ENCODE measurements around the gene TEX12. TPM values are rescaled to one million over a fixed set of nuclear protein-coding genes. Genes with fewer than 3 reads are reported as not detected.
"Not testable (repeated sequence)": the region's sequence is repeated elsewhere in the genome, so short reads cannot be mapped to it uniquely, and the experiment has no call there.

TEX12 gene
- total RNA-seq, 1 donor from 2014 or later, result not detected

GRCh38 chr11:112160091-112160848 lies 6.9 kb upstream of the TEX12 start:
- TF ChIP-seq, protein P1, sequence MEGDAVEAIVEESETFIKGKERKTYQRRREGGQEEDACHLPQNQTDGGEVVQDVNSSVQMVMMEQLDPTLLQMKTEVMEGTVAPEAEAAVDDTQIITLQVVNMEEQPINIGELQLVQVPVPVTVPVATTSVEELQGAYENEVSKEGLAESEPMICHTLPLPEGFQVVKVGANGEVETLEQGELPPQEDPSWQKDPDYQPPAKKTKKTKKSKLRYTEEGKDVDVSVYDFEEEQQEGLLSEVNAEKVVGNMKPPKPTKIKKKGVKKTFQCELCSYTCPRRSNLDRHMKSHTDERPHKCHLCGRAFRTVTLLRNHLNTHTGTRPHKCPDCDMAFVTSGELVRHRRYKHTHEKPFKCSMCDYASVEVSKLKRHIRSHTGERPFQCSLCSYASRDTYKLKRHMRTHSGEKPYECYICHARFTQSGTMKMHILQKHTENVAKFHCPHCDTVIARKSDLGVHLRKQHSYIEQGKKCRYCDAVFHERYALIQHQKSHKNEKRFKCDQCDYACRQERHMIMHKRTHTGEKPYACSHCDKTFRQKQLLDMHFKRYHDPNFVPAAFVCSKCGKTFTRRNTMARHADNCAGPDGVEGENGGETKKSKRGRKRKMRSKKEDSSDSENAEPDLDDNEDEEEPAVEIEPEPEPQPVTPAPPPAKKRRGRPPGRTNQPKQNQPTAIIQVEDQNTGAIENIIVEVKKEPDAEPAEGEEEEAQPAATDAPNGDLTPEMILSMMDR (IDR thresholded peaks at IDR 0.05; ENCODE audit: unreplicated experiment), result no peak
- no peaks in the 10 kb centered on the region for H3K27me3 Mint-ChIP-seq
- no peak overlapping the region for H3K4me3 Mint-ChIP-seq (ENCODE audit: low read depth)
- peaks cover 14% of the 10 kb centered on the region for H3K4me1 Mint-ChIP-seq (ENCODE audit: low read depth)
- DNase-seq (ENCODE audit: low spot score, unreplicated experiment), result no peak
- H3K36me3 Mint-ChIP-seq (ENCODE audit: insufficient read depth), result no peaks in the 10 kb centered on the region
- no peak overlapping the region for H3K27ac Mint-ChIP-seq
- no peaks in the 10 kb centered on the region for H3K9me3 Mint-ChIP-seq (ENCODE audit: low read depth)

DNA sequence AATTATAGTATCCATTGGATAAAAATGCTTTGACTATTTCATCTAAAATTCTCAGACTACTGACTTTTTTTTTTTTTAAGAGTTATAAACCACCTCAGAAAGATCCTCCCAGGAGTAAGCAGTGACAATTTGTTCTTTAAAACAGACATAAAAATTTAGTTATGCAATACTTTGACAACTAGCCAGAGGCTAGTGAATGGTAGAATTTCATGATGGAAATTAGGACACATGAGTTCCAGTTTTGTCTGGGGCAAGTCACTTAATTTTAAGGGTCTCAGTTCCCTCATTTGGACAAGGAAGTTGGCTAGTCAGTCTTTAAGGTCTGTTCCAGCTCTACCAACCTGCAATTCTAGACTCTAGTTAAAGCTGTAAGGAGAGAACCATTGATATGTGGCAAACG lies 6.2 kb upstream of the TEX12 start:
- TF ChIP-seq, protein P1 (IDR thresholded peaks at IDR 0.05; ENCODE audit: unreplicated experiment), result no peak
- Mint-ChIP-seq H3K27me3 (no peaks in the 10 kb centered on the region), H3K4me3 (ENCODE audit: low read depth) (no peak overlapping the region), H3K9me3 (ENCODE audit: low read depth) (no peaks in the 10 kb centered on the region), H3K27ac (no peak overlapping the region), H3K4me1 (ENCODE audit: low read depth) (peaks cover 14% of the 10 kb centered on the region), H3K36me3 (ENCODE audit: insufficient read depth) (no peaks in the 10 kb centered on the region)
- DNase-seq (ENCODE audit: low spot score, unreplicated experiment), result no peak

DNA sequence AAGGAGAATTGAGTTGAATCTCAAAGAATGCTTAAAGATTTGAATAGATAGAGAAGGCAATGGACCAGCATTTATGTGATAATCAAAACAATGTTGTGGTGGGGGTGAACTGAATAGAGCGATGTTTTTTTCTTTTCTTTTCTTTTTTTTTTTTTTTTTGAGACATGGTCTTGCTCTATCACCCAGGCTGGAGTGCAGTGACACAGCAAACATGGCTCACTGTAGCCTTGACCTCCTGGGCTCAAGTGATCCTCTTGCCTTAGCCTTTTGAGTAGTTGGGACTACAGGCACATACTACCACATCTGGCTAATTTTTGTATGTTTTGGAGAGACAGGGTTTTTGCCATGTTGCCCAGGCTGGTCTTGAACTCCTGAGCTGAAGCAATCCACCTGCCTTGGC lies 5.0 kb upstream of the TEX12 start:
- H3K36me3 Mint-ChIP-seq (ENCODE audit: insufficient read depth); H3K9me3 Mint-ChIP-seq (ENCODE audit: low read depth); H3K27ac Mint-ChIP-seq; H3K27me3 Mint-ChIP-seq; H3K4me3 Mint-ChIP-seq (ENCODE audit: low read depth); DNase-seq (ENCODE audit: low spot score, unreplicated experiment): not testable (repeated sequence)
- H3K4me1 Mint-ChIP-seq (ENCODE audit: low read depth), result peaks cover 11% of the 10 kb centered on the region

DNA sequence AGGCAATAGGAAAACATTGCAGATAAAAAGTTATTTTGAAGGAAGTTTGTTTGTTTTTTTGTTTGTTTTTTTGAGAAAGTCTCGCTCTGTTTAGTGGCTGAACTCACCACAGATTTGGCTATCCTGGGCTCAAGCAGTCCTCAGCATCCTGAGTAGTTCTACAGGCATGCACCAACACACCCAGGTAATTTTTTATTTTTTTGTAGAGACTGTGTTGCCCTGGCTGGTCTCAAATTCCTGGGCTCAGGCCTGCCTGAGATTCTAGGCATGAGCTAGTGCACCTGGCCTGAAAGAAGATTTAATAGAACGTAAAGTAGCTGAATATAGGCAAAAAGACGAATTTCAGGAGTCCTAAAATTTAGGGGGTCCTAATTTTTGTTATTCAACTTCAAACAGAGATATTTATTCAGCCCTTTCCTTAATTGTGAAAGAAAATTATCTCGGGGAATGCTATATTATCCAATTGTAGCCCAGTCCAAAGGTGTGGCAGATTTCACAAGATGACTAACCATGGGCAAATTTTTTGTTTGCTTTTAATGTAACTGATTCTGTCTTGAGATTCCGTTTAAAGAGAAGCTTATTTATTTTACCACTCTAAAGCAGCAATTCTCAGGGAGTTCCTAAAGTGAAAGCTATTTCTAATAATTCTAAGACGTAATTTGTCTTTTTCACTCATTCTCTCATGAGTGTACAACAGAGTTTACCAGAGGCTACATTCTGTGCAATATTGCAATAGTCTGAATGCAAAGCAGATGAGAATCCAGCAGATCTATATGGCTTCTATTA lies 4.2 kb upstream of the TEX12 start:
- Mint-ChIP-seq H3K4me1 (ENCODE audit: low read depth) (peaks cover 8% of the 10 kb centered on the region), H3K4me3 (ENCODE audit: low read depth) (no peak overlapping the region), H3K36me3 (ENCODE audit: insufficient read depth) (no peaks in the 10 kb centered on the region), H3K9me3 (ENCODE audit: low read depth) (no peaks in the 10 kb centered on the region), H3K27me3 (no peaks in the 10 kb centered on the region), H3K27ac (no peak overlapping the region)
- TF ChIP-seq, protein P1 (IDR thresholded peaks at IDR 0.05; ENCODE audit: unreplicated experiment), result no peak
- no peak for DNase-seq (ENCODE audit: low spot score, unreplicated experiment)

- no peak for DNase-seq (ENCODE audit: low spot score, unreplicated experiment)
- no peaks in the 10 kb centered on the region for H3K36me3 Mint-ChIP-seq (ENCODE audit: insufficient read depth)
These were observed 3.1 kb upstream of the TEX12 start, which contains the start of gene IL18 for GRCh38 chr11:112163875-112164685. Gene IL18, minus strand, starts transcription at chr11:112164094. Its CDS starts 9,041 bp downstream, at chr11:112155053.

More at GRCh38 chr11:112163875-112164685, 3.1 kb upstream of the TEX12 start, which contains the start of gene IL18:
- peaks cover 8% of the 10 kb centered on the region for H3K4me1 Mint-ChIP-seq (ENCODE audit: low read depth)
- H3K27ac Mint-ChIP-seq, result no peak within 1 kb of the TSS
- TF ChIP-seq, protein P1 (IDR thresholded peaks at IDR 0.05; ENCODE audit: unreplicated experiment), result no peak
- no peaks in the 10 kb centered on the region for H3K9me3 Mint-ChIP-seq (ENCODE audit: low read depth)
- no peaks in the 10 kb centered on the region for H3K27me3 Mint-ChIP-seq
- H3K4me3 Mint-ChIP-seq (ENCODE audit: low read depth), result no peak within 1 kb of the TSS
